Measurements from ENCODE around the gene SPATA21. TPM values are rescaled to one million over a fixed set of nuclear protein-coding genes. Genes with fewer than 3 reads are reported as not detected.
A peak's percentile ranks its signal among the peaks of the same experiment; 100 is the strongest.

SPATA21 gene
- total and polyA plus RNA-seq, 4 donors: 0.08 to 0.42 TPM; not detected in 2

DNA sequence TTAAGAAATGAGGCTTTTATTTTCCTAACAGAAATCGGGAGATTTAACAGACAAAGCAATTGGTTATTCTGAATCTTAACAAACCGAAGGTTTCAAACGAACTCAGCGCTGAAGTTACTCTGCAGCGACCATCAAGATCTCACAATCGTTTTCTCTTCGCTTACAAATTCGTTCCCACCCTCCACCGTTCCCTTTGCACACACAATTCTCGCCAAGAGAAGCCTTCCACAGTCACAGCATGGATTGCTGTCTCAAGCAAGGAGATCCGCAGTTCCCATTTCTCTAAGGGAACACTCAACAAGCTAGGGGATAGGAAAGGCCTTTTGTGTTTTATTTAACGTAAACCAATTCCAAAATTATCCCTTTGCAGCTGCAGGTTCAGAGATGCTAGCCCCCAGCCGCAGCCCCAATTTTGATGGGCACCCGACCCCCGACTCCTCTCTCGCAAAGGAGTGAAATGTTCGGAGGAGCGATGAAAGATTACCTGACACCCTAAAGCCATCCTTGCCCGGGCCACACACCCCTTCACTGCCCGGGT lies 85.7 kb downstream of the SPATA21 start:
- H3K4me1 ChIP-seq (ENCODE audit: control insufficient read depth in 4 of 4, insufficient read depth in 4 of 4, low read length in 3 of 4): peaks cover 6 to 26% (median 16%) of the 10 kb centered on the region in 4 donors
- TF ChIP-seq, protein P1, sequence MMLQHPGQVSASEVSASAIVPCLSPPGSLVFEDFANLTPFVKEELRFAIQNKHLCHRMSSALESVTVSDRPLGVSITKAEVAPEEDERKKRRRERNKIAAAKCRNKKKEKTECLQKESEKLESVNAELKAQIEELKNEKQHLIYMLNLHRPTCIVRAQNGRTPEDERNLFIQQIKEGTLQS (IDR thresholded peaks at IDR 0.05): no peak
- TF ChIP-seq GABPA (IDR thresholded peaks at IDR 0.05 in 1 of 2, conservative IDR thresholded peaks at IDR 0.05 in 1 of 2) (no peak), RAD21 (IDR thresholded peaks at IDR 0.05) (no peak), NR2F2 (IDR thresholded peaks at IDR 0.05) (no peak), YY1 (IDR thresholded peaks at IDR 0.05) (no peak), FOXA2 (IDR thresholded peaks at IDR 0.05) (no peak), TAF1 (conservative IDR thresholded peaks at IDR 0.05) (no peak), JUND (IDR thresholded peaks at IDR 0.05) (no peak), SP1 (IDR thresholded peaks at IDR 0.05) (no peak), HNF4G (IDR thresholded peaks at IDR 0.05) (no peak)
- TF ChIP-seq, protein P2, sequence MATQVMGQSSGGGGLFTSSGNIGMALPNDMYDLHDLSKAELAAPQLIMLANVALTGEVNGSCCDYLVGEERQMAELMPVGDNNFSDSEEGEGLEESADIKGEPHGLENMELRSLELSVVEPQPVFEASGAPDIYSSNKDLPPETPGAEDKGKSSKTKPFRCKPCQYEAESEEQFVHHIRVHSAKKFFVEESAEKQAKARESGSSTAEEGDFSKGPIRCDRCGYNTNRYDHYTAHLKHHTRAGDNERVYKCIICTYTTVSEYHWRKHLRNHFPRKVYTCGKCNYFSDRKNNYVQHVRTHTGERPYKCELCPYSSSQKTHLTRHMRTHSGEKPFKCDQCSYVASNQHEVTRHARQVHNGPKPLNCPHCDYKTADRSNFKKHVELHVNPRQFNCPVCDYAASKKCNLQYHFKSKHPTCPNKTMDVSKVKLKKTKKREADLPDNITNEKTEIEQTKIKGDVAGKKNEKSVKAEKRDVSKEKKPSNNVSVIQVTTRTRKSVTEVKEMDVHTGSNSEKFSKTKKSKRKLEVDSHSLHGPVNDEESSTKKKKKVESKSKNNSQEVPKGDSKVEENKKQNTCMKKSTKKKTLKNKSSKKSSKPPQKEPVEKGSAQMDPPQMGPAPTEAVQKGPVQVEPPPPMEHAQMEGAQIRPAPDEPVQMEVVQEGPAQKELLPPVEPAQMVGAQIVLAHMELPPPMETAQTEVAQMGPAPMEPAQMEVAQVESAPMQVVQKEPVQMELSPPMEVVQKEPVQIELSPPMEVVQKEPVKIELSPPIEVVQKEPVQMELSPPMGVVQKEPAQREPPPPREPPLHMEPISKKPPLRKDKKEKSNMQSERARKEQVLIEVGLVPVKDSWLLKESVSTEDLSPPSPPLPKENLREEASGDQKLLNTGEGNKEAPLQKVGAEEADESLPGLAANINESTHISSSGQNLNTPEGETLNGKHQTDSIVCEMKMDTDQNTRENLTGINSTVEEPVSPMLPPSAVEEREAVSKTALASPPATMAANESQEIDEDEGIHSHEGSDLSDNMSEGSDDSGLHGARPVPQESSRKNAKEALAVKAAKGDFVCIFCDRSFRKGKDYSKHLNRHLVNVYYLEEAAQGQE (IDR thresholded peaks at IDR 0.05): no peak
- TF ChIP-seq, protein P3, sequence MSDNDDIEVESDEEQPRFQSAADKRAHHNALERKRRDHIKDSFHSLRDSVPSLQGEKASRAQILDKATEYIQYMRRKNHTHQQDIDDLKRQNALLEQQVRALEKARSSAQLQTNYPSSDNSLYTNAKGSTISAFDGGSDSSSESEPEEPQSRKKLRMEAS (IDR thresholded peaks at IDR 0.05): no peak
- no peaks in the 10 kb centered on the region for H3K9me3 ChIP-seq (ENCODE audit: control insufficient read depth in 4 of 4, low read length in 3 of 4)
- H3K27ac ChIP-seq (ENCODE audit: low read depth in 1 of 2, low read length in 2 of 2): peak overlapping the region; percentile 94 to 96
- peak overlapping the region; percentile 81 to 91 (median 89) for H3K4me3 ChIP-seq (ENCODE audit: low read depth in 1 of 3, low read length in 3 of 3)
- peak; percentile 39 for DNase-seq (ENCODE audit: low spot score)
- peak overlapping the region; percentile 90 to 91 for H3K9ac ChIP-seq (ENCODE audit: low read depth in 1 of 2, low read length in 2 of 2)
- WGBS: under 1% methylated on average over 20 of the region's 20 CpGs
- no peaks in the 10 kb centered on the region for H3K27me3 ChIP-seq (ENCODE audit: control insufficient read depth in 4 of 4, insufficient read depth in 4 of 4, low read length in 3 of 4)
- H3K36me3 ChIP-seq (ENCODE audit: control insufficient read depth in 4 of 4, insufficient read depth in 3 of 4, low read depth in 1 of 4, low read length in 3 of 4): no peaks in the 10 kb centered on the region

DNA sequence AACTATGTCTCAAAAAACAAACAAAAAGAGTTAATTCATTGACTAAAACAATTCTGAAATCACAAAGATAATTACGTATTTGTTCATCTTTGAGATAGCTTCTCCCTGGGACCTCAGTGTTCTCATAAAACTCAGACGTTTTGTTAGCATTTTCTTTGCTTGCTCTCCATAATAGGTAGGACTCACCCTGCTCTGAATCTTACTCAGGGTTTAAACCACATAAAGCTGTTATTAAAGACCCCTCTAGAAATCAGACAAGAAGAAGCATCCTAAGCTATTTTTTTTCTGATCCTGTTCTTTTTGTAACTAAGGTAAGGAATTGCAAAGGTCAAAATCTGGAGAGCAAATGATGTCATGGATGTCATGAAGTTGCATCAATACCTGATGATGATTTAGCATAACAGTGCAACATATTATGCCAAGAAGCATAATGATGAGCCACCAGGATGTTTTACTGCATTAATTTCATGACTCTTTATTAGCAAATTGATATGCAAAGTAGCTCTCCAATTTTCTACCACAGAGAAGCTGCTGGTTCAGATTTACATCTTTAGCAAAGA lies 87.3 kb downstream of the SPATA21 start:
- no peak for TF ChIP-seq FOXA2 (IDR thresholded peaks at IDR 0.05)
- TF ChIP-seq YY1 (IDR thresholded peaks at IDR 0.05): no peak
- TF ChIP-seq RXRA (IDR thresholded peaks at IDR 0.05): no peak
- TF ChIP-seq HNF4G (IDR thresholded peaks at IDR 0.05): no peak
- TF ChIP-seq, protein P1 (IDR thresholded peaks at IDR 0.05): no peak
- no peak for TF ChIP-seq SP1 (IDR thresholded peaks at IDR 0.05)
- H3K9me3 ChIP-seq (ENCODE audit: control insufficient read depth in 4 of 4, low read length in 3 of 4): no peaks in the 10 kb centered on the region
- no peak overlapping the region for H3K4me3 ChIP-seq (ENCODE audit: low read depth in 1 of 3, low read length in 3 of 3)
- peaks cover 6 to 26% (median 16%) of the 10 kb centered on the region in 4 donors for H3K4me1 ChIP-seq (ENCODE audit: control insufficient read depth in 4 of 4, insufficient read depth in 4 of 4, low read length in 3 of 4)
- H3K9ac ChIP-seq (ENCODE audit: low read depth in 1 of 2, low read length in 2 of 2): no peak overlapping the region
- H3K27ac ChIP-seq (ENCODE audit: low read depth in 1 of 2, low read length in 2 of 2): no peak overlapping the region
- no peaks in the 10 kb centered on the region for H3K36me3 ChIP-seq (ENCODE audit: control insufficient read depth in 4 of 4, insufficient read depth in 3 of 4, low read depth in 1 of 4, low read length in 3 of 4)
- DNase-seq (ENCODE audit: low spot score): no peak
- no peaks in the 10 kb centered on the region for H3K27me3 ChIP-seq (ENCODE audit: control insufficient read depth in 4 of 4, insufficient read depth in 4 of 4, low read length in 3 of 4)
- 66% methylated on average over 2 of the region's 2 CpGs for WGBS

Other genes starting within 250 kb of the SPATA21 start
- gene ARHGEF19, start 224.8 kb downstream of the SPATA21 start, total RNA-seq: 1 to 10 TPM in 1 of 2 donors, under 1 TPM in 1; 0.79 to 3.0 TPM
- gene ARHGEF19, start 224.8 kb downstream of the SPATA21 start, polyA plus RNA-seq: 1 to 10 TPM; 1.9 to 3.2 TPM
- gene CPLANE2, start 200.2 kb downstream of the SPATA21 start, total RNA-seq: 1 to 10 TPM; 2.5 to 2.7 TPM
- gene CPLANE2, start 200.2 kb downstream of the SPATA21 start, polyA plus RNA-seq: 1 to 10 TPM in 1 of 2 donors, under 1 TPM in 1; 0.96 to 2.4 TPM
- gene FBXO42, start 84.9 kb downstream of the SPATA21 start, total RNA-seq: 1 to 10 TPM; 6.3 to 9.4 TPM
- gene FBXO42, start 84.9 kb downstream of the SPATA21 start, polyA plus RNA-seq: 1 to 10 TPM; 5.9 to 6.7 TPM
- gene SZRD1, start 70.2 kb downstream of the SPATA21 start, total RNA-seq: 10 to 100 TPM; 14.2 to 22.3 TPM
- 10 to 100 TPM; 27.8 to 44.3 TPM for gene SZRD1, start 70.2 kb downstream of the SPATA21 start, polyA plus RNA-seq
- 10 to 100 TPM; 27.4 to 41.8 TPM for gene NECAP2, start 3.3 kb upstream of the SPATA21 start, total RNA-seq
- gene NECAP2, start 3.3 kb upstream of the SPATA21 start, polyA plus RNA-seq: 10 to 100 TPM; 21.8 to 25.0 TPM
- gene RNU1-1, start 76.9 kb upstream of the SPATA21 start, total RNA-seq: under 1 TPM; under 0.01 TPM
- gene RNU1-1, start 76.9 kb upstream of the SPATA21 start, polyA plus RNA-seq: 10 to 100 TPM in 1 of 2 donors, not detected in 1; 16.7 TPM
- 10 to 100 TPM in 1 of 2 donors, 1 to 10 TPM in 1; 9.7 to 16.4 TPM for gene NBPF1, start 176.1 kb upstream of the SPATA21 start, total RNA-seq
- 10 to 100 TPM in 1 of 2 donors, 1 to 10 TPM in 1; 8.0 to 11.9 TPM for gene NBPF1, start 176.1 kb upstream of the SPATA21 start, polyA plus RNA-seq
- under 1 TPM; under 0.01 TPM for gene RNU1-3, start 229.5 kb upstream of the SPATA21 start, total RNA-seq
- 10 to 100 TPM in 1 of 2 donors, not detected in 1; 16.7 TPM for gene RNU1-3, start 229.5 kb upstream of the SPATA21 start, polyA plus RNA-seq